ENCODE data around the gene RUNX1.
"Not testable (repeated sequence)": the region's sequence is repeated elsewhere in the genome, so short reads cannot be mapped to it uniquely, and the experiment has no call there.

RUNX1 gene

GRCh38 chr21:34952701-34953100 is 96.4 kb downstream of the RUNX1 start:
- H3K9me3 ChIP-seq (ENCODE audit: insufficient read depth, low read depth, low read length), result no peaks in the 10 kb centered on the region
- H3K27me3 ChIP-seq (ENCODE audit: insufficient read depth, low read length), result no peaks in the 10 kb centered on the region
- H3K27ac ChIP-seq (ENCODE audit: low read depth, low read length), result no peak overlapping the region
- H3K4me1 ChIP-seq (ENCODE audit: insufficient read depth, low read length), result no peaks in the 10 kb centered on the region; the same call in 1 of the 2 replicates
- no peaks in the 10 kb centered on the region for H3K36me3 ChIP-seq (ENCODE audit: insufficient read depth, low read length)
- WGBS, result 89% methylated on average over 1 of the region's 1 CpG
- no peak overlapping the region for H3K4me3 ChIP-seq (ENCODE audit: low read length)
- no peak overlapping the region for H3K9ac ChIP-seq (ENCODE audit: low read depth, low read length)

GRCh38 chr21:34951868-34952267 is 97.2 kb downstream of the RUNX1 start:
- not testable (repeated sequence) for H3K27ac ChIP-seq (ENCODE audit: low read depth, low read length); H3K9ac ChIP-seq (ENCODE audit: low read depth, low read length); H3K4me3 ChIP-seq (ENCODE audit: low read length); H3K27me3 ChIP-seq (ENCODE audit: insufficient read depth, low read length); H3K9me3 ChIP-seq (ENCODE audit: insufficient read depth, low read depth, low read length); H3K36me3 ChIP-seq (ENCODE audit: insufficient read depth, low read length); H3K4me1 ChIP-seq (ENCODE audit: insufficient read depth, low read length)
- 92% methylated on average over 4 of the region's 4 CpGs for WGBS

DNA sequence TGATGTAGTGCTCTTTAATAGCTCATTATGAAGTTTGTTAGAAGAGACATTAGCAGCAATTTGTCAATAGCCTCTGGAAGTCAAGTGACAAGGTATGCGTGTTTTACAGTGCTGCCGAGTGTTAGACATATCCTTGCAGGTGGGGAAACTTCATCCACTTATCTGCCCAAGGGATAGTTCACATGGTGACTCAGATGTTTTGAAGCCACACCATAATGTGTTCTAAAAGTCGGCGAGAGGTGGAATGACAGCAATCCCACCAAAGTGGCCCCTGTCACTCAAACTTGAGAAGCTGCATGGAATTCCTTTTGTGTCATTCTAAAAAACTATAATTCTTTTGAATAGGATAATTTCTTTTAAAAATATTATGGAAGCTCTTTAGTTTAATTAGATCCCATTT is 98.1 kb downstream of the RUNX1 start:
- WGBS, result 95% methylated on average over 4 of the region's 4 CpGs
- Histone ChIP-seq H3K9ac (ENCODE audit: low read depth, low read length) (no peak overlapping the region), H3K4me1 (ENCODE audit: insufficient read depth, low read length) (no peaks in the 10 kb centered on the region; the same call in 1 of the 2 replicates), H3K27me3 (ENCODE audit: insufficient read depth, low read length) (no peaks in the 10 kb centered on the region), H3K9me3 (ENCODE audit: insufficient read depth, low read depth, low read length) (no peaks in the 10 kb centered on the region), H3K36me3 (ENCODE audit: insufficient read depth, low read length) (no peaks in the 10 kb centered on the region), H3K27ac (ENCODE audit: low read depth, low read length) (no peak overlapping the region), H3K4me3 (ENCODE audit: low read length) (no peak overlapping the region)

DNA sequence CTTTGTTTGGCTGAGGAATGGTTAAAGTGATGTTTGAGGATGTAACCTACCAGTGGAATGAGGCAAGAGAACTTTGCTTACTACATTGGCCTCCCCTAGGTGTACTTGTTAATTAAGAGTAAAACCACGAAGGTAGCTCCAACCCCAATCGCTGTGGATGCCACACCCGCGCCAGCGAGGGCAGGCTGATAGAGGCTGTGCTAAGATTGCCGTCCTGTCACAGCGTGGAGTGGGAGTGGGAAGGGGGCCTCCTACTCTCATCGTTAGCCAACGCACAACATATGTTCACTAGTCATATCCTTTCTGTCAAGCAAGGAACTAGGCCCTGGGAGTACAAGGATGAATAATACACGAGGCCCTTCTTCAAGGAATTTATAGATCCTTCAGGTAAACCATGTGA is 99.6 kb downstream of the RUNX1 start:
- H3K27ac ChIP-seq (ENCODE audit: low read depth, low read length), result no peak overlapping the region
- H3K36me3 ChIP-seq (ENCODE audit: insufficient read depth, low read length), result no peaks in the 10 kb centered on the region
- H3K4me3 ChIP-seq (ENCODE audit: low read length), result no peak overlapping the region
- 94% methylated on average over 10 of the region's 10 CpGs for whole genome bisulfite sequencing
- no peaks in the 10 kb centered on the region for H3K27me3 ChIP-seq (ENCODE audit: insufficient read depth, low read length)
- H3K9ac ChIP-seq (ENCODE audit: low read depth, low read length), result no peak overlapping the region
- no peaks in the 10 kb centered on the region for H3K9me3 ChIP-seq (ENCODE audit: insufficient read depth, low read depth, low read length)
- H3K4me1 ChIP-seq (ENCODE audit: insufficient read depth, low read length), result no peaks in the 10 kb centered on the region; the same call in 1 of the 2 replicates

- no peak overlapping the region for H3K9ac ChIP-seq (ENCODE audit: low read depth, low read length)
- H3K9me3 ChIP-seq (ENCODE audit: insufficient read depth, low read depth, low read length), result no peaks in the 10 kb centered on the region
- H3K27ac ChIP-seq (ENCODE audit: low read depth, low read length), result no peak overlapping the region
- H3K4me1 ChIP-seq (ENCODE audit: insufficient read depth, low read length), result no peaks in the 10 kb centered on the region; the same call in 1 of the 2 replicates
- H3K36me3 ChIP-seq (ENCODE audit: insufficient read depth, low read length), result no peaks in the 10 kb centered on the region
- H3K4me3 ChIP-seq (ENCODE audit: low read length), result no peak overlapping the region
- no peaks in the 10 kb centered on the region for H3K27me3 ChIP-seq (ENCODE audit: insufficient read depth, low read length)
- 91% methylated on average over 4 of the region's 4 CpGs for WGBS
These were observed 100.1 kb downstream of the RUNX1 start for GRCh38 chr21:34949030-34949429.

DNA sequence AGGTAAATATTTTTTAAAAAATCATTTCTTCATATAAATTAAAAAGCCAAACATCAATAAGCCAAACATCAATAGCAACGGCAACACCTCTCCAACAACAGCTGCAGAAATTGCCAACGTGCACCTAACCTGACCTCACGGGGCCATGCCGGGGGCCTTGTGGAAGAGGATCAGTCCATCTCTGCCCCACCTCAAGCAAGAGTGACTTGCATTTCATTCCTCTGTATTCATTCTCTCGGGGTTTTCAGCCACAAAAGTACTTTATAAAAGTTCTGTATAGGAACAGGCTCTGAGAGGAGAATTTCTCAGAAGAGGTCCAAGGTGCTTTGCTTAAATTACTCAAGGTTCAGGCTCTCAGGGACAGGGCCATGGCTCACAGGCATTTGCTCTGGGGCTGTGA is 100.9 kb downstream of the RUNX1 start:
- Histone ChIP-seq H3K4me3 (ENCODE audit: low read length) (no peak overlapping the region), H3K9ac (ENCODE audit: low read depth, low read length) (no peak overlapping the region), H3K36me3 (ENCODE audit: insufficient read depth, low read length) (no peaks in the 10 kb centered on the region), H3K4me1 (ENCODE audit: insufficient read depth, low read length) (no peaks in the 10 kb centered on the region; the same call in 1 of the 2 replicates), H3K9me3 (ENCODE audit: insufficient read depth, low read depth, low read length) (no peaks in the 10 kb centered on the region), H3K27ac (ENCODE audit: low read depth, low read length) (no peak overlapping the region), H3K27me3 (ENCODE audit: insufficient read depth, low read length) (no peaks in the 10 kb centered on the region)
- 96% methylated on average over 5 of the region's 5 CpGs for WGBS

GRCh38 chr21:34946916-34947534 is 102.1 kb downstream of the RUNX1 start:
- Histone ChIP-seq H3K27ac (ENCODE audit: low read depth, low read length) (no peak overlapping the region), H3K4me3 (ENCODE audit: low read length) (no peak overlapping the region), H3K27me3 (ENCODE audit: insufficient read depth, low read length) (no peaks in the 10 kb centered on the region), H3K36me3 (ENCODE audit: insufficient read depth, low read length) (no peaks in the 10 kb centered on the region), H3K9ac (ENCODE audit: low read depth, low read length) (no peak overlapping the region), H3K4me1 (ENCODE audit: insufficient read depth, low read length) (no peaks in the 10 kb centered on the region; the same call in 1 of the 2 replicates), H3K9me3 (ENCODE audit: insufficient read depth, low read depth, low read length) (no peaks in the 10 kb centered on the region)
- WGBS, result no CpG with 5 or more reads among the region's 2 CpGs

GRCh38 chr21:34946385-34946840 is 102.7 kb downstream of the RUNX1 start:
- H3K27me3 ChIP-seq (ENCODE audit: insufficient read depth, low read length), result no peaks in the 10 kb centered on the region
- no peak overlapping the region for H3K4me3 ChIP-seq (ENCODE audit: low read length)
- no peaks in the 10 kb centered on the region for H3K9me3 ChIP-seq (ENCODE audit: insufficient read depth, low read depth, low read length)
- 92% methylated on average over 1 of the region's 1 CpG for WGBS
- no peaks in the 10 kb centered on the region for H3K36me3 ChIP-seq (ENCODE audit: insufficient read depth, low read length)
- no peak overlapping the region for H3K27ac ChIP-seq (ENCODE audit: low read depth, low read length)
- H3K4me1 ChIP-seq (ENCODE audit: insufficient read depth, low read length), result peaks cover 1% of the 10 kb centered on the region; the same call in 1 of the 2 replicates
- no peak overlapping the region for H3K9ac ChIP-seq (ENCODE audit: low read depth, low read length)

DNA sequence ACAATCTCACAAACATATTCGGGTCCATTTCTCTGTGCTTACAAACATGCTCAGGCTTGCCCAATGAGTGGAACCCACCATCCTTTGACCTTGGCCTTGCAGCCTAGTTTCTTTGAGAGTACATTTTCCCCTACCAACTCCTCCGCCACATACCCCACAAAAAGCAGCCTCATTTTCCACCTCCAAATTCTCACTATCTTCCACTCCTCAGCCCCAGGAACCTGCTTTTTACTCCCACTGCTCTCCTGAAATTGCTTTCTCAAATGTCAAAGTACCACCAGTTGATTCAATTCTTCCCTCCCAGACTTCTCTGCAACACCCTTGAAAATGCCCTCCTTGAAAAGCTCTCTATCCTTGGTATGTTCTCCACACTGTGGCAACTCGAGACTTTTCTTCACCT is 103.8 kb downstream of the RUNX1 start:
- WGBS, result 89% methylated on average over 3 of the region's 3 CpGs
- no peaks in the 10 kb centered on the region for H3K9me3 ChIP-seq (ENCODE audit: insufficient read depth, low read depth, low read length)
- peaks cover 5% of the 10 kb centered on the region; the same call in 1 of the 2 replicates for H3K27me3 ChIP-seq (ENCODE audit: insufficient read depth, low read length)
- H3K4me3 ChIP-seq (ENCODE audit: low read length), result no peak overlapping the region
- no peak overlapping the region for H3K9ac ChIP-seq (ENCODE audit: low read depth, low read length)
- H3K4me1 ChIP-seq (ENCODE audit: insufficient read depth, low read length), result peaks cover 7% of the 10 kb centered on the region; the same call in 1 of the 2 replicates
- no peaks in the 10 kb centered on the region for H3K36me3 ChIP-seq (ENCODE audit: insufficient read depth, low read length)
- no peak overlapping the region for H3K27ac ChIP-seq (ENCODE audit: low read depth, low read length)

GRCh38 chr21:34944015-34944755 is 104.9 kb downstream of the RUNX1 start:
- Histone ChIP-seq H3K4me1 (ENCODE audit: insufficient read depth, low read length) (peaks cover 7% of the 10 kb centered on the region; the same call in 1 of the 2 replicates), H3K4me3 (ENCODE audit: low read length) (no peak overlapping the region), H3K9me3 (ENCODE audit: insufficient read depth, low read depth, low read length) (no peaks in the 10 kb centered on the region), H3K36me3 (ENCODE audit: insufficient read depth, low read length) (no peaks in the 10 kb centered on the region), H3K9ac (ENCODE audit: low read depth, low read length) (no peak overlapping the region), H3K27ac (ENCODE audit: low read depth, low read length) (no peak overlapping the region), H3K27me3 (ENCODE audit: insufficient read depth, low read length) (peaks cover 5% of the 10 kb centered on the region; the same call in 1 of the 2 replicates)
- WGBS, result 94% methylated on average over 4 of the region's 4 CpGs

DNA sequence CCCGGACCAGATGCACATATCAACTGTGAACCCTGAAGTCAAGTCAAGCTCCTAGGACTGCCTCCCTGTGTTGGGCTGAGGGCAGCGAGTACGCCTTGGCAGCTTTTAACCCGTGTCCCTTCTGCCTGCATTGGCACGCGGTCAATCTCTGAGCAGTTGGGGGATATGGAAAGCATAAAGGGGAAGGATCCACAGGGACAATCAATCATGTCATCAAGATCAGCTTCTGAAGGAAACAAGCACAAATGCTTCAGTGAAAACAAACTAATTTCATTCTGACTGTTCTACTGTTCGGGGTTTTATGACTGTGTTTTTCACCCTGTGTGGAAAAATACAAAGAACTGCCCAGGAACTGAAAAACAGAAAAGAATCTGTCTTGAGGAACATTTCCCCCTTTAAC is 106.2 kb downstream of the RUNX1 start:
- WGBS, result 95% methylated on average over 7 of the region's 7 CpGs

More for the DNA sequence above, 106.2 kb downstream of the RUNX1 start:
- Histone ChIP-seq H3K9me3 (ENCODE audit: insufficient read depth, low read depth, low read length) (no peaks in the 10 kb centered on the region), H3K36me3 (ENCODE audit: insufficient read depth, low read length) (no peaks in the 10 kb centered on the region), H3K27ac (ENCODE audit: low read depth, low read length) (no peak overlapping the region), H3K4me3 (ENCODE audit: low read length) (no peak overlapping the region), H3K9ac (ENCODE audit: low read depth, low read length) (no peak overlapping the region), H3K27me3 (ENCODE audit: insufficient read depth, low read length) (peaks cover 5% of the 10 kb centered on the region; the same call in 1 of the 2 replicates), H3K4me1 (ENCODE audit: insufficient read depth, low read length) (peaks cover 7% of the 10 kb centered on the region; the same call in 1 of the 2 replicates)

Data from HUES64 (cell line).